ENCODE measurements around the gene SLC35D3.
"Not testable (repeated sequence)": the region's sequence is repeated elsewhere in the genome, so short reads cannot be mapped to it uniquely, and the experiment has no call there.

SLC35D3 gene

DNA sequence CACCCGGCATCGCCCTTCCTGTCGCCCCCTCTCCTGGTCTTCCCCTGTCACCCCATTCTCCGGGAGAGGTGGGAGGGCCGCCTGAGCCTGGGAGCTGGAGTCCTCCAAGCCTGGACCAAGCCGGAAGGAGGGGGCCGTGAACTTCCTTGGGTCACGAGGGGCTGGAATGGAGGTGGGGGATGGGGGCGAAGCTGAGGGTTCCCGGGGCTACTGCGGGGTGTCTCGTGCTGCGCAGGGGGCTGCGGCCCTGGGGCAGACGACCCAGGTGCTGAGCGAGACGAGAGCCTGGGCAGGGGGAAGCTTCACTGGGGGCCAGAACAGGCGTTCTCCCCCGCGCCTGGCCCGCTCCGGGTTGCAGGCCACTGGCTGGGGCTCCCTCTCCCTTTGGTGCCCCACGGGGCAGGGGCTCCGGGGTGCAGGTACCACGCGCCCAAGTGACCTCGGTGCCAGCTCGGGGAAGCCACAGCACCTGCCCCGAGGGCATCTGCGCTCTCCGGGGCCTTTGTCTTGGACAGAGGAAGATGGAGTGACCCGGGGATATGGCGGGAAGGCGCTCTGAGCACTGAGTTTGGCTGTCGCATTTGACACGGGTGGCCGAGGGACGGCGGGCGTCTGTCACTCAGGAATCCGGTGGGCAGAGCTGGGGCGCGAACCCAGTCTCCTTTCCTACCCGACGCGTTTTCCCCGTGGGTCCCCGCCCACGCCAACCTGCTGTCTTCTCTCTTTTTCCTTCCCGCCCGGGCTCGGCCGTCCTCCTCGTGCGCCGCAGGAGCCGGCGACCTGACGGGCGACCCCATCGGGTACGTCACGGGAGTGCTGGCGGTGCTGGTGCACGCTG, 1.2 kb downstream of the SLC35D3 start:
- no peak for DNase-seq (ENCODE audit: low read depth)

DNA sequence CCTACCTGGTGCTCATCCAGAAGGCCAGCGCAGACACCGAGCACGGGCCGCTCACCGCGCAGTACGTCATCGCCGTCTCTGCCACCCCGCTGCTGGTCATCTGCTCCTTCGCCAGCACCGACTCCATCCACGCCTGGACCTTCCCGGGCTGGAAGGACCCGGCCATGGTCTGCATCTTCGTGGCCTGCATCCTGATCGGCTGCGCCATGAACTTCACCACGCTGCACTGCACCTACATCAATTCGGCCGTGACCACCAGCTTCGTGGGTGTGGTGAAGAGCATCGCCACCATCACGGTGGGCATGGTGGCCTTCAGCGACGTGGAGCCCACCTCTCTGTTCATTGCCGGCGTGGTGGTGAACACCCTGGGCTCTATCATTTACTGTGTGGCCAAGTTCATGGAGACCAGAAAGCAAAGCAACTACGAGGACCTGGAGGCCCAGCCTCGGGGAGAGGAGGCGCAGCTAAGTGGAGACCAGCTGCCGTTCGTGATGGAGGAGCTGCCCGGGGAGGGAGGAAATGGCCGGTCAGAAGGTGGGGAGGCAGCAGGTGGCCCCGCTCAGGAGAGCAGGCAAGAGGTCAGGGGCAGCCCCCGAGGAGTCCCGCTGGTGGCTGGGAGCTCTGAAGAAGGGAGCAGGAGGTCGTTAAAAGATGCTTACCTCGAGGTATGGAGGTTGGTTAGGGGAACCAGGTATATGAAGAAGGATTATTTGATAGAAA, 2.0 kb downstream of the SLC35D3 start:
- no peak for DNase-seq (ENCODE audit: low read depth)

DNA sequence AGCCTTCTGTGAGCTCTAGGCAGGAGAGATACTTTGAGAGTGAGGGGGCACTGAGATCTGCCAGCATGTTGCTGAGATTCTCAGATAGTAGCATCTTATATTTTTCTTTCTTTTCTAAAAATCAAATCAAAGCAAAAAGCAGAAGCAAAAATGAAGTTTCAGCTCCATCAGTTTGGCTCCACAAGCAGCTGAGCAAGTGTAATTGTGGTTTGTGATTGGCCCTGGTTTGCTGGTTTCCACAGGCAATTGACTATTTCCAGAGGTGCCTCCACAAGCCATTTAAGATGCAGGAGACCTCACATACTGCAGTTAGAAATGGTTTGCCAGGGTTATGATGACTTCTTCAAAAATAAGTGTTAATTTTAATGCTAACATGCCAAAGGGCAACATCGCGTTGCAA, 4.3 kb downstream of the SLC35D3 start:
- no peak for DNase-seq (ENCODE audit: low read depth)

DNA sequence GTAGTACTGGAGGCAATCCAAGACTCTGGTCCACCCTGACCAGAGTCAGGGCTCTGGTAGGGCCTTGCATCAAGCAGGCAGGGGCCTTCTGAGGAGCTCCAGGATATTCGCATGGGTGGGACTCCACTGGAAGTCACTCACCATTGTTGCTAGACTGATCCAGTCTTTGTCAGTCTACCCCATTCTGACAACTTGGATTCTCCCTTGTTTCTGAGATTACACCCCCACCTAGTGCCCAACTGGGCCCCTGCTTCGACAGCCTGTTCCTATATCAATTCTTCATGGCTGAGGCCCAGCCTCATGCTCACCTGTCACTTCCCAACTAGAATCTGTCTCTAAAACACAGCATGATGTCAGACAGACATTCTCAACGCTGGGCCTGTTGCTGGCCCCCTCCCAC, 5.2 kb downstream of the SLC35D3 start:
- DNase-seq (ENCODE audit: low read depth): no peak

DNA sequence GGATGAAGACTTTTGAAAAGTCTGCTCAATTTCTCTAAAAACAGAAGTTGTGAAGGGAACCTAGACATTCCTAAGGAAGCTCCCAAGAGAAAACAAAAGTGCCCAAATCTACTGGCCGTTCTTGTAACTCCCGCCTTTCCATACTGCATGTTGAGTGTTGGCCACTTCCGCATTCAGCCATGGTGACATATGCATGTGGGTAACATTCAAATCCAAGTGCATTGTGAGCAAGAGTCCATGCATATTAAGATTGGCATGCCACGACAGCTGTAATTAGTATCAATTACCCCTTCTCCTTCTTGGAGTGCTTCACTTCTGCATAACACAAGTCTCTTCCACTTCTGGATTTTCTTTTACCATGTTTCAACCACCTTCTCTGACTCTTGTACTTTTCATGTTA, 8.4 kb downstream of the SLC35D3 start:
- DNase-seq (ENCODE audit: low read depth): no peak

DNA sequence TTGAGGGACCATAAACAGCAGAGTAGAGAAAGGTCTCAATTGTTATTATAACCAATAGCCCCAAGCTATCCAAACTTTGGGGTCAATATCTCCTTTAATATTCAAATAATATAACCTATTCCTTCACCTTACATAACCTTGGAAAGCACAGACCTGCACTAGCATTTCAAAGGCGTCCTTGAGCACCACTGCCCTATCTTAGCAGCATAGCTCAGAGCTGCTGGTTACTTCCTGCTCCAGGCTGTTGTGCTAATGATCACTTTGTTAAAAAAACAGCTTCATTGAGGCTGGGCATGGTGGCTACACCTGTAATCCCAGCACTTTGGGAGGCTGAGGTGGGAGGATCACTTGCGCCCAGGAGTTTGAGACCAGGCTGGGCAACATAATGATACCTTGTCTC, 10.5 kb downstream of the SLC35D3 start:
- DNase-seq (ENCODE audit: low read depth): no peak

DNA sequence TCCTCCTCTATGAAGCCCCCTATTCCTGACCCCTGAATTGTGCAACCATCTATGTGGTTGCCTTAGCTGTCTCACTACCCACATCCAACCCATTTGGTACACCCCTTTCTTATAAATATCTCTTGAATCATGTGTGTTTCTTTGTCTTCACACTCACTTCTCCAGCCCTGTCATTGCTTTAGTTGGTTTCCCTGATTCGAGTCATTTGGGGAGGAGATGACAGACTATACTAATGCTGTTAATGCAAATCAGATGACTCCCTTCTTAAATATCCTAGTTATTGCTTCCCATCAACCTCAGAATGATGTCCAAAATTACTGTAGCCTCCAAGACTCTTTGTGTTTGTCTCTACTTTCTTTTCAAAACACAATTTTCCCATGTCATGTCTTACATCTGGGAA, 23.0 kb downstream of the SLC35D3 start:
- no peak for DNase-seq (ENCODE audit: low read depth)

DNA sequence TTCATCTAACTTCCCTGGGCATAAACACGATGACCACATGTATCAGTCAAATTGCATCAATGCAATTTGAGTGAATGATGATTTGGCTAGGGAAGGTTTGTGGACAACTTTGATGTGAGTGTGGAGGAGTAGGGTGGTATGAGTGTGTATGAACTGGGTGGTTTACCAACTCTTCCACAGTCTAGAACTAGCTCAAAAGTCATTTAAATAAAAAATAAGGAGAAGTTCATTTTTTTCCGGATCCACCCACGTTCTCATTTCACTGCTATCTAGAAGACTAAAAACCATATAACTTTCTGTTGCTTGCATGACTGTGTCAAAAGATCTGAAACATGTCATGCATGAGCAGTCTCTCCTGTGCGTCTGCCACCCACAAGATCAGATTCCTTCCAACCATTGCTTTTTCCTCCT, 23.6 kb downstream of the SLC35D3 start:
- DNase-seq (ENCODE audit: low read depth): no peak

DNA sequence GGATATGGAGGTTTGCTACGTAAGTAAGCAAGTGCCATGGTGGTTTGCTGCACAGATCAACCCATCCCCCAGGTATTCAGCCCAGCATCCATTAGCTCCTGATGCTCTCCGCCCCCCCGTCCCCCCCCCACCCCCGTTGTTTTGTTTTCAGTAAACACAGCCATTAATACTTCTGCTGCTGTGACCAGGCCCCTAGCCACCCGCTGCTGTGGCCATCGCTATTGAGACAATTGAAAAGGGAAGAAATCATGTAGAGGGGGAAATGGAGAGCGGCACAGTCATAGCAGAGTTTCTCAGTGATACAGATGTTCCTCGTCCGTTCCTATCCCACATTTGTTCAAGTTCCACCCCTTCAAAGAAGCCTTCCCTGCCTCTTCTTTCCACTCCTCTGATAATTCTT, 24.9 kb downstream of the SLC35D3 start:
- no peak for DNase-seq (ENCODE audit: low read depth)

DNA sequence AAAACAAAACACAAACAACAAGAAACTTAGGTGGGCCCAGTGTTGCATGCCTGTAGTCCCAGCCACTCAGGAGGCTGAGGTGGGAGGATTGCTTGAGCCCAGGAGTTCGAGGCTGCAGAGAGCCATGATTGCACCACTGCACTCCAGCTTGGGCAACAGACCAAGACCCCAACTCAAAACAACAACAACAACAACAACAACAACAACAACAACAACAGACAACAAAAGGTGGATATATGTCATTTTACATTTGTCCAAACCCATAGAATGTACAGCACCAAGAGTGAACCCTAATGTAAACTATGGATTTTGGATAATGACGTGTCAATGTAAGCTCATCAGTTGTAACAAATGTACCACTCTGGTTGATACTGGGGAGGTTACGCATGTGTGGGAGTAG, 27.9 kb downstream of the SLC35D3 start:
- not testable (repeated sequence) for DNase-seq (ENCODE audit: low read depth)

DNA sequence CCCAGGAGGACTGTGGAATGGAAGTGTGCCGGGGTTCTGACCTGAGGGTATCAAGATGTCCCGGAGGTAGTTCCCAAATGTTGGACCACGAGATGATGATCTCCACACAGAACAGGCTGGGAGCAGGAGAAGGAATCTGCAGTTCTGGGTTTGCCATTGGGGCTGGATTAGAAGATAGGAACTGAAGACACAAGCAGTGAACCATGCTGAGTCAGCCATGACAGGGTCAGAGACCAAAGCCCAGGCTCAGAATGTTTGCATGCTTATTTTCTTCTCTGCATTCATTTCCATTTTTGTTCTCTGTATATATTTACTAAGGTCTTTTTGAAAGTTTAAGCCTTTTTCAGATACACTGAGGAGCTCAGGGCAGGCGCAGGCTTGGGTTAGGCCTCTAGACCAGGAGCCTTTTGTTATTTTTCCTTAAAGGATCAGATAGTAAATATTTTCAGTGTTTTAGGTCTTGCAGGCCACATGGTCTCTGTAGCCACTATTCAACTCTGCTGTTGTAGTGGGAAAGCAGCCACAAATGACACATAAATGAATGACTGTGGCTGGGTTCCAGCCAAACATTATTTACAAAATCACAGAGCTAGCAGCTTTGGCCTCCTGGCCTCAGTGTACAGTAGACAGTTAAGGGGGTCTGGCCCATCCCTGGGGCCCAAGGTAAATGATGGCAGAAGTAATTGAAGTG, 28.5 kb downstream of the SLC35D3 start:
- DNase-seq (ENCODE audit: low read depth): no peak

DNA sequence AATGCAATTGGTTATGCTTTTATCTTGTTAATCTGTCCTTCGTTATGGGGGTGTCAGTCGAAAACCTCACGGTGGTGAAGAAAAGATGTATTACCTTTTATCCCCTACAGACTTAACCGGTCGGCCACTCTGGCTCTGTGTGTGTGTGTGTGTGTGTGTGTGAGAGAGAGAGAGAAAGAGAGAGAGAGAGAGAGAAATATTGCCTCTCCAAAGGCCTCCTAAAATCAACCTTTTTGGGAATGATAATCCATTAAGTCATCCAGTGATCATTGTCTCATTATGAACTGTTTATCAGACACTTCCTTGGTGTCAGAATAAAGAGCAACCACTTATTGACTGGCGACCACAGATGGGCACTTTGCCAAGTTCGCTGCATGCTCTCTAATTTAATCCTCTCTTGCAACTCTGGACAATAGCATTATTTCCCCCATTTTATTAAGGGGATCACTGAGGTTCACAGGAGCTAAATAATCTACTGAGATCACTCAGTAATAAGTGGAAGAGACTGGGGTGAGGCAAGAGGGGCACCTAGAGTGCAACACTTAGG, 30.7 kb downstream of the SLC35D3 start:
- no peak for DNase-seq (ENCODE audit: low read depth)

DNA sequence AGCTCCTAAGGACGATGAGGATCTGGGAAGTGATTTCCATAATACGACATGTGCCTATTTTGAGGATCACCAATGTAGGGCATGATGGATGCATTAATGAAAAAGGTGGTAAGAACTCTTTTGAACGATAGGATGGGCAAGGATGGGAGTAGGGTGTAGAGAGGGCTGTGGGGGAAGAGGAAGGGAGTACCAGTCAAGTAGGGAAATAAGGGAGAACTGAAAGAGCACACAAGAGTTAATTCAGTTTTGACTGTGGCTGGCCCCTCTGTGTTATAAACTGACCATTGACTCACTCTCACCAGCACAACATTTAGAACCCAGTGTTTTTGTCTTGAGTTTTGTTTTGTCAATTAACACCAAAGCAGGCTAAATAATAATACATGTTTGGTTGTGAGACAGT, 33.0 kb downstream of the SLC35D3 start:
- no peak for DNase-seq (ENCODE audit: low read depth)

DNA sequence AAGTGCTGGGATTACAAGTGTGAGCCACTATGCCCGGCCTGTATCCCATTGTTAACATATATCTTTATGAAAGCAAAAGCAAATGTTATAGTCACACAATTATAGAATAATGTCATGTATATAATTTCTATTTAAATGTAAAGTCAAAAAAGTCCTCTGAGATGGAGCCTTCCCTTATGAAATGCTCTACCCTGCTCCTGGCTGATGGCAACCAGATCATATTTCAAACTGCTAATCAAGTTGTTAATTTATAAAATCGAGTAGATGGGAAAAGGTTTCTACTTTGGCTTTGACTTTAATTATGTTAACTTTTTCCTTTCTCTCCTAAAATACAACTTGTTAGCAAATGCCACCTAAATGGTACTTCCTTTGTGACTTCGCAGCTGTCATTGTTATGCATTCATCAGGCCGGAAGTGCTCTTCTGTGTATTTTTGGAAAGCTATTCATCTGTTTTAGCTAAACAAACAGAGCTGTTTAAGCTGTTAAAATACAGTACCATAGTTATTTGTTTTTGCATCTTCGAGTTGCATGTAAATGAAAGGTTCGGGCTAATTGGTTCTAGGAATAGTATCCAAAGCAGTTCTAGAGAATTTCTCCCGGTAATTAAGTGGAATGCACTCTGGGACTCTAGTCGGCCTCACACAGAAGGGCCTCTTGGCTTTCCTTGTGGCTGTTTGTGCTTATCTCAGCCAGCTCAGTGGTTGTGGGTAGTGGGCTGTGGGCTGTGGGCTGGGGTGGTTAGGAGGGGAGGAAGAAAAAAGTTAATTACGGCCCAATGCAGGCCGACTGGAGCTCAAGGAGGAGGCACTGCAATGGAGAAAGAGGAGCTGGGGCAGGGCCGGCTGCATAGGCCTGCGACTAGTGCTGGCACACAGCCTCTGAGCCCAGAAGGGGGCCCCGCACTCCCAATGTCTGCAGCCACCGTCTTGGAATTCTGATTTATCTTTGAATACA, 34.8 kb downstream of the SLC35D3 start:
- no peak for DNase-seq (ENCODE audit: low read depth)

DNA sequence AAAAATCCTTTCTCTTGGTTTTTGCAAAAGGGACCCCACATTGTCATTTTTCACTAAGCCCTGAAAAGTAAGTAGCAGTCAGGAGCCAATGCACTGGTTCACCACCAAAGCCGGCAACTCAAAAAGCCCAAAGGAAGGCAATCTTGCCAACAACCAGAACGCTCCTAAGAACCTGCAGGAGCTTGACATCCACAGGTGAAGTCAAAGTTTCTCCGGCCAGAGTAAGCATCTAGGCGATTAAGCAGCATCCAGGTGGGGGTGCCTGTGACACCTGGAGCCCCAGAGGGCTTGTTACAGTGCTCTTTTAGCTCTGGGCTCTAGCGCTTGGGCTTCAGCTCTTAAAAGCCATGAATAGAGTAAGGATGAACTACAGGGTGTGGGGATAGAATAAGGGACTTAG, 36.1 kb downstream of the SLC35D3 start:
- no peak for DNase-seq (ENCODE audit: low read depth)

DNA sequence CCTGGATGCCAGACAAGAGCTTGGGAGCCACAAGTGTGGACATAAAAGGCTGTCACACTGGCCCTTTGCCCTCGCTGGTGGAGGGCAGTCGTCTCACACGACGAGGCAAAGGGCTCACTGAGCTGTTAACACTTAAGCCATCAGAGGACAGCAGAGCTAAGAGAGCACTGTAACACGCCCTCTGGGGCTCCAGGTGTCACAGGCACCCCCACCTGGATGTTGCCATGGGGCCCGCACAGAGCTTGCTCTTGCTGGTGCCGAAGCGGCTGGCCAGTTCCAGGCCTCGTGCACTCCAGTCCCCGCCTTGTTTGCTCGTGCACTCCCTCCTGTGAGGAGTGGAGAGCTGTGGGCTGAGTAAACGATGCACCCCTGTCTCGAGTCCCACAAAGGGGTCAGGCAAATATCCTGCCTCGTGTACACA, 37.4 kb downstream of the SLC35D3 start:
- no peak for DNase-seq (ENCODE audit: low read depth)

DNA sequence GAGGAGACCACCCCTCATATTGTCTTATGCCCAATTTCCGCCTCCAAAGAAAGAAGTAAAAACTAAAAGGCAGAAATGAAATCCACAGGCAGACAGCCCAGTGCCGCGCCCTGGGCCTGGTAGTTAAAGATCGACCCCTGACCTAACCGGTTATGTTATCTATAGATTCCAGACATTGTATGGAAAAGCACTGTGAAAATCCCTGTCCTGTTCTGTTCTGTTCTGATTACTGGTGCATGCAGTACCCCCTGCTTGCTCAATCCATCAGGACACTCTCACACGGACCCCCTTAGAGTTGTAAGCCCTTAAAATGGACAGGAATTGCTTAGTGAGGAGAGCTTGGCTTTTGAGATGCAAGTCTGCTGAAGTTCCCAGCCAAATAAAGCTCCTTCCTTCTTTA, 37.8 kb downstream of the SLC35D3 start:
- not testable (repeated sequence) for DNase-seq (ENCODE audit: low read depth)

DNA sequence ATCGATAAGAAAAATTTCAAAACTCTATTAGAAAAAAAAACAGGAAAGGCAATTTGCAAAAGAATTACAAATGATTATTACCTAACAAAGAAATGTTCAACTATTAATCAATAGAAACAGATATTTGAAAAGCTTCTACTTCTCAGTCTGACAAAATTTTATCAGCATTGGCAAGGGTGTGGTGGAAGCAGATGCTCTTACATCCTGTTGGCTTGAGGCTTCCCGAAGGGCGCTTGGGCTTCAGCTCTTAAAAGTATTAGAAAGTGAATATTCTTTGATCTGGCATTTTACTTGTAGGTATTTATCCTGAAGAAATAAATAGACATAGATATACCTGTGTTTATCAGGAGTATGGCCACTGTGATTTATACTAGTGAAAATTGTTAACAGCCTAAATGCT, 38.7 kb downstream of the SLC35D3 start:
- no peak for DNase-seq (ENCODE audit: low read depth)

DNA sequence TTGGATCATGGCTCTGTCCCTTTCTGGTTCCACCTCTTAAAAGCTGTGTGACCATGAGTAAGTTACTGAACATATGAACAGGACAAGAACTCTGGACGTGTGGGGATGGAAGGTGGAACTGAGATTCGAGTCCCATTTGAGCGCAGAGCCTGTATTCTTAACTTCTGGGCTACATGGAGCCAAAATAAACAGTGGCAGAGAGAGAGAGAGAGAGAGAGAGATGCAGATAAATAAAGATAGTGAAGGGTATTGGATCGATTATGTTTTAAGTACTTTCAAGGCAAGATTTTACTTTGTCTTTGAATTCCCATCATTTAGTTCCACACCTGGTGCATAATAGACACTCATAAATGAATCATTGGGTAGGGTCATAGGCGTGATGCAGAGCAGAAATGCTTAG, 39.7 kb downstream of the SLC35D3 start:
- no peak for DNase-seq (ENCODE audit: low read depth)

DNA sequence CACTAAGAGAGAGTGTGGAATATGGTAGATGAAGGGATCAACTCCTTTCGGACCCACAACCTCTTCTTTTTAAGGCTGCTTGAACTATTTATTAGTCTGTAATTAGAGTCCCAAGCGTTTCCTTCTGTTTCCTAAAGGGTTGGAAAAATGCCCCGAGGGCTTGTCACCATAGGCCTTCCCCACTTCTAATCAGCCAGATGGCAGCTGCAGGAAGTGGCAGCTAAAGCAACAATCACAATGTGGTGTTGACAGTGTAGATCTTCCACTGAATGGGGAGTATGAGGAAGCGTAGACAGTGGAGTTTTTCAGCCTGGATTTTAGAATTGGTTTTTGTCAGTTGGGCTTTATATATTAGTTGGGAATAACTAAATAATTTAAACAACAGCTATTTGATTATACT, 40.6 kb downstream of the SLC35D3 start:
- no peak for DNase-seq (ENCODE audit: low read depth)

DNA sequence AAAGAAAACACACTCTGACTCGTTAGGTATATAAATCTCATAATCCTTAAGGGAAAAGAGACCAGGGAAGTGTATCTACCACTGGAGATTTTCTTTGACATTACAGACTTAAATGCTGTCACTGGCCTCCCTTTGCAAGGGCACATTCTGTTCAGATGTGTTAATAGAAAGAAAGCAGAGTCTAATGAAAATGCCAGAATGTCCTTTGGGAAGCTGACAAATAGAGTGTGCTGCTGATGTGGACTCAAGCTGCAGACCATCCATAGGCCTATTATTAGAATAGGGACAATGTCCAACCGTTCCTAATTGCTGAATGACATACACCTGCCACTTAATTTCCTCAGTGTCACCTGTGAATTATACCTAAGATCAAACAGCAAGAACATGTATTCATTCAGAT, 41.2 kb downstream of the SLC35D3 start:
- no peak for DNase-seq (ENCODE audit: low read depth)

DNA sequence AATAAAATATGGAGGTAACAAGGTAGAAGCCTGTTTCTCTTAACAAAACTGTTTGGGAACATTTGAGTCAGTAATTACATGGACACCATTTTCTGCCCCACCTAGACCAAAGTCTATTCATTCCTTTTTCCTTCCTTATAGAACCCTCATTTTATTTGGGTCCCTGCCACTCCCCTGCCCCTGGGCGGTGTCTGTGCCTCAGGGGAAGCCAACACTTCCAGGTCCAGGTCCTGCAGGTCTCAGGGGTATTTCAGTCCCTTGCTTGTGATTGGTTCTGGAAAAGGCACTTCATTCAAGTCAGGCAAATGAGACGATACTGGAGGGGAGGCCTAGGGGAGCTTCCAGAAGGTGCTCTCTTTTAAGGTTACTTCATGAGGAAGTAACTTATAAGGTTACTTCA, 42.3 kb downstream of the SLC35D3 start:
- DNase-seq (ENCODE audit: low read depth): no peak

Data from HS-27A (cell line).